GM23338 (cell line): Measurements from ENCODE around the gene EPS8L3.

ENCODE experiments used
- JUNB ChIP-seq: IDR thresholded peaks from one replicate; pipeline ENCODE4 v1.6.1; 2016; ENCODE audit warnings: antibody characterized with exemption; ENCODE audit not compliant: unreplicated experiment
- TF ChIP-seq, protein P1 (sequence below), 2 experiments: fragments of 200-600 bp in 1 of 2; sonication (generic) in 1 of 2; conservative IDR thresholded peaks; 2 replicates each; pipeline versions ENCODE4 v1.5.1 to v1.6.1; 2016 to 2017; ENCODE audit warnings: antibody characterized with exemption in 2 of 2, low read depth in 2 of 2, mild to moderate bottlenecking in 2 of 2, moderate library complexity in 1 of 2

DNA sequence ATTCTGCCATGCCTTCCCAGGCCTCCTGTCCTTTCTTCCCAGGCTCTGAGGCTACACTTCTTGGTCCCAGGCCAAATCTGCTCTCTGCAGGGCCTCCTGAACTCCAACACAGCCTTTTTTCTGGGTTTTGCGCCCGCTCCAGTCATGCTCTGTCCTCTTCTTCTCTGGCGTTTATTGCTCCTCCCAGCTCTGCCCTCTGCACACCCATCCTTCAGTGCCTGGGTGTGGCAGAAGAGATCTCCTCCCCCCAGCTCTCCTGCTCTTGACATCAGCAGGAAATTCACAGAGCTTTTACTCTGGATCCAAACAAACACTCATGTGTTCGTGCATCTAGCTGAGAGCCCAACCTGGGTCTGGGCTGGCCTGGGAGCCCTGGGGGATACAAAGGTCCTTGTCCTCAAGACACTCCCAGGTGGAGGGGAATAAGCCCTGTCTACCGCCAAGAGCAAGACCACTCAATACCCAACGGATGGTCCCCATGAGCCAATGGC lies 22.9 kb upstream of the EPS8L3 start:
- TF ChIP-seq, protein P1, sequence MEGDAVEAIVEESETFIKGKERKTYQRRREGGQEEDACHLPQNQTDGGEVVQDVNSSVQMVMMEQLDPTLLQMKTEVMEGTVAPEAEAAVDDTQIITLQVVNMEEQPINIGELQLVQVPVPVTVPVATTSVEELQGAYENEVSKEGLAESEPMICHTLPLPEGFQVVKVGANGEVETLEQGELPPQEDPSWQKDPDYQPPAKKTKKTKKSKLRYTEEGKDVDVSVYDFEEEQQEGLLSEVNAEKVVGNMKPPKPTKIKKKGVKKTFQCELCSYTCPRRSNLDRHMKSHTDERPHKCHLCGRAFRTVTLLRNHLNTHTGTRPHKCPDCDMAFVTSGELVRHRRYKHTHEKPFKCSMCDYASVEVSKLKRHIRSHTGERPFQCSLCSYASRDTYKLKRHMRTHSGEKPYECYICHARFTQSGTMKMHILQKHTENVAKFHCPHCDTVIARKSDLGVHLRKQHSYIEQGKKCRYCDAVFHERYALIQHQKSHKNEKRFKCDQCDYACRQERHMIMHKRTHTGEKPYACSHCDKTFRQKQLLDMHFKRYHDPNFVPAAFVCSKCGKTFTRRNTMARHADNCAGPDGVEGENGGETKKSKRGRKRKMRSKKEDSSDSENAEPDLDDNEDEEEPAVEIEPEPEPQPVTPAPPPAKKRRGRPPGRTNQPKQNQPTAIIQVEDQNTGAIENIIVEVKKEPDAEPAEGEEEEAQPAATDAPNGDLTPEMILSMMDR (conservative IDR thresholded peaks at IDR 0.05; ENCODE audit: low read depth in 2 of 2): no peak
- no peak for TF ChIP-seq JUNB
